IPS DF 4.7 (cell line): ENCODE results near the gene ASB14.
"Not testable (repeated sequence)": the region's sequence is repeated elsewhere in the genome, so short reads cannot be mapped to it uniquely, and the experiment has no call there.

Experiments
- DNase-seq: peaks from one replicate; pipeline ENCODE4 v3.0.0-alpha.2; 2013; ENCODE audit warnings: low spot score; ENCODE audit errors: extremely low read depth

The ASB14 gene

DNA sequence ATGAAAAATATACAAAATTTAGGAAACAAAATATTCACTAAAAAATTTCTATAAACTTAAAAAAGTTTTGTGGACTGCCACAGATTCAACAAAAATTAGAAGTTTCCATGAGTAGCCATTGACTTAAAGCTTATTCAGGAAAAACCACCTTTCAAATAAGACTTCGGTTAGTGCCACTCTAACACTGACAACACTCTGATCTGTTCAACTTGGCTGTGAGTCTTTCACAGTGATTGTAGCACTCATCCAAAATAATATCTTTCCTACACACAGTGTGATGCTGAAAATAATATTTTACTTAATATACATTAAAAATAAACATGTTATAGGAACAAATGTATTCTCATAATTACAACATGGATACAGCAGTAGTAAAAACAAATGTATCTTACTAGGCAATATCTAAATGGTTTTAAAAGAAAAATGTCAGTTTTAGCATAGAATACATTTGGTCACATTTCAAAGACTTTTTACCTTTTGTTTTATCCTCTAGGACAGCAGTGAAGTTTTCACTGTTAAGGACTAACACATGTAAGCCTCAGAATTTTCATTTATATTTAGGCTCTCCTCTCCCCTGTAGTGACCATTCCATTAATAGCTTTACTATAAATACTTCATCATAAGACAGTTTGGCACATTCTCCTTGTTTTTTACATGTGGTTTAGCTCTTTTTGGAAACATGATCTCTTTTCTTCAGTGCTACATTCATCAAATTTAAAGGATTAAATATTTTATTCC, at the start of gene ASB14:
ASB14 (minus strand) TSS at position 527 of the 738 bp plus-strand sequence. CDS start 652 bp downstream, outside the sequence.
- no peak for DNase-seq

GRCh38 chr3:57339071-57339642, 46.7 kb upstream of the ASB14 start:
- not testable (repeated sequence) for DNase-seq

GRCh38 chr3:57338272-57339070, 46.0 kb upstream of the ASB14 start:
- DNase-seq = not testable (repeated sequence)

DNA sequence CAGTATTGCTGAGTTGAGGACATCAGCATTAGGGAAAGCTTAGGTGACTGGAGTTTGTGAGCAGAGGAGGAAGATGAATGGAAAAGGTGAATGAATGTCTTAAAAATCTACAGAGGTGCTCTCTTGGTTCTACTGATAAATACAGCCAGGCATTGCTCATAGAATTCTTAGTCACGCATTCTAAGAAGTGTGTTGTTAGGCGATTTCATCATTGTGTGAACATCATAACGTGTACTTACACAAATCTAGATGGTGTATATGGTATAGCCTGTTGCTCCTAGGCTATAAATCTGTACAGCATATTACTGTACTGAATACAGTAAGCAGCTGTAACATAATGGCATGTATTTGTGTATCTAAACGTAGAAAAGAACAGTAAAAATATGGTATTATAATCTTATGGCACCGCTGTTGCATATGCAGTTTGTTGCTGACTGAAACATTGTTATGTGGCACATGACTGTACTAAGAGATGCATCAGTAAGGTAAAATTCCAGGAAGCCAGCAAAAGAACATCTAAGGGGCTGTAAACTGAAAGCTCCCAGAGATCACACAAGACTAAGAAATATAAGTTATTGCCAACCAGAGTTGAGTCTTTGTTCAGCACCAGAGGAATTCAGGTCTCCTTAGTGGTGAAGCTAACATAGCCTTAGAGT, 42.9 kb upstream of the ASB14 start:
- no peak for DNase-seq

DNA sequence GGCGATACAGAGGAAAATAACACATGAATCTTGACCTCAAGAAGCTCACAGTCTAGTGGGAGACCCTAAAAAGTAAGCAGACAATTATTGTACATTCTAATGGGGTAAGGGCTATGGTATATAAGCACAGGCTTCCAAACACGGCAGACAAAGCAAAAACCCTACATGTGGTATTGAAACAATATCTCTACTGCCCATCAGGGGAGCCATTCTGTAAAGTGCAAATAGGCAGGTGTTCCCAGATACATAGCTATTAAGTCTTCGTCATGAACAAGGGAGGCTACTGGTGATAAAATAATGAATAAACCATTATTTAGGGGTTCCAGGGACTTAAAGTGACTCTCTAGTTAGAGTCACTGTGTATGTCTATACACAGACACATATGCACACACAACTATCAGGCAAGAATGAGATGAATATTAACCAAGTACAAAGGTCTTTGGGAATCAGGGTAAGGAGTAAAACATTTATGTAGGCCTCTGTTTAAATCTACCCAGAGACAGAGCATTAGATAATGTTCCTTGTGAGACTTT, 38.7 kb upstream of the ASB14 start:
- DNase-seq = no peak

GRCh38 chr3:57326498-57326897, 34.0 kb upstream of the ASB14 start:
- not testable (repeated sequence) for DNase-seq

- no peak for DNase-seq
These were observed 21.7 kb upstream of the ASB14 start for GRCh38 chr3:57314204-57314603.

DNA sequence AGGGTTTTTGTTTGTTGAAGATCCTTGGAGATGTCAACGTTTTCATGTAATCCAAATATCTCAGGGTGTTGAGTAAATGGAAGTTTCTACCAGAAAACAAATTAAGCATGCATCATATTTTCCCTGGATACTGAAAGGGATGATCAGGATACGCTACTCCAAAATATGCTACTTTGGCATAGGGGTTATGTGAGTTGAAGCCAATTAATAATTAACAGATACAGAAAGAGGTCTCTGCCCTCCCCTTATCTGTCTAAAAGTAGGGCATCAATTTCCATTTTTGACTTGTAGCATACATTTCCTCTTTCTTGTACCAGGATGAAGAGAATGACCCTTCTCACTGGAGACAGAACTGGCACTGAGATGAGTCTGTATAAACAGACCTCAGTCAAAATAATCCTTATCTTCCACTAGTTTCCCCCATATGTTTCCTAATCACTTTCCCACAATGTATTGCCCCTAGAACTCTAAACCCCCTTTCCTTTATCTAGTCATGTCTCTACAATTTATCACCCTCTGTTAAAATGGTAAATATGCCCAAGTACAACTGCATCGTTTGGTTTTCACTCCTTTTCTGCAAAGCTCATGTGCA, 17.4 kb upstream of the ASB14 start:
- no peak for DNase-seq

DNA sequence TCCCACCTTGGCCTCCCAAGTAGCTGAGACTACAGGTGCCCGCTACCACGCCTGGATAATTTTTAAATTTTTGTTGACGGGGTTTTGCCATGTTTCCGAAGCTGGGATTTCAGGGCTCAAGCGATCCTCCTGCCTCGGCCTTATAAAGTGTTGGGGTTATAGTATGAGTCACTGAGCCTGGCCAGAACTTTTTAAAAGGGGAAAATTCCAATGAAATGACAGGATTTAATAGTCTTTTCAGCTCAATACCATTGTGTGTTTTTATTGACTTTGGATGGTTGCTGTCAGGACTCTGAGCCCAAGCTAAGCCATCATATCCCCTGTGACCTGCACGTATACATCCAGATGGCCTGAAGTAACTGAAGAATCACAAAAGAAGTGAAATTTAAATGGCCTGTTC, 11.0 kb upstream of the ASB14 start:
- not testable (repeated sequence) for DNase-seq

GRCh38 chr3:57298041-57298440, 5.6 kb upstream of the ASB14 start:
- no peak for DNase-seq

- DNase-seq = no peak
These were observed 527 bp upstream of the ASB14 start for GRCh38 chr3:57292897-57293526.

DNA sequence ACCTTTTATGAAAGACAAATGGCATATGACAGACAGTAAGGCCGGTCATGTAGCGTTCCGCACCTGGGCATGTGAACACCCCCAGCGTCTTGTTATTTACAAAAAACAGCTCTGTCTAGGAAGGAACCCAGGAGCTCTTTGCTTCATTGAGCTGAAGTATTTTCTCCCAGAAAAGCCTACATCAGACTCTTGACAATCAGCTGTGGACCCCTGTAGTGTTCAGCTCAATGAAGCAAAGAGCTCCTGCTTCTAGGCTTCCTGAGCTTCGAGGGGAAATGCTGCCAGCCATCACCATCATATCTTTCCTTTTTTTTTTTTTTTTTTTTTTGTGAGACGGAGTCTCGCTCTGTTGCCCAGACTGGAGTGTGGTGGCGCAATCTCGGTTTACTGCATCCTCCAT, 4.1 kb downstream of the ASB14 start:
- DNase-seq = no peak

DNA sequence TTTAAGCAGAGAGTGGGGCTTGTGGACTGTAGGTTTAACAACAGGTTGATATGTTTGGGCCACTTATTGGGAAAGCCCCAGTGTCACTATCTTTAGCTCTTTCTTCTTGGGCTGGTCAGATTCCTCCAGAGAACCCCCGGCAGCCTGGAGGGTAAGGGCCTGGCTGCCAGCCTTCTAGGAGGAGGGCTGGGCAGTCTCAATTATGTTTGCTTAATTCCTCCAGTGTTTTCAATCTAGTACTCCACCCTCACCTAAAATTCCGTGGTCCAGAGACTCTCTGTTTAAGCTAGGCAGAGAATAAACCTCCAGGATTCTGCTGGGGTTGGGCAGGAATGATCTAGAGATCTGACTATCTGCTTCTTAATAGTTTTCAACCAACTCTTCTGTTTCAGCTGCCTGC, 5.3 kb downstream of the ASB14 start:
- DNase-seq = no peak

DNA sequence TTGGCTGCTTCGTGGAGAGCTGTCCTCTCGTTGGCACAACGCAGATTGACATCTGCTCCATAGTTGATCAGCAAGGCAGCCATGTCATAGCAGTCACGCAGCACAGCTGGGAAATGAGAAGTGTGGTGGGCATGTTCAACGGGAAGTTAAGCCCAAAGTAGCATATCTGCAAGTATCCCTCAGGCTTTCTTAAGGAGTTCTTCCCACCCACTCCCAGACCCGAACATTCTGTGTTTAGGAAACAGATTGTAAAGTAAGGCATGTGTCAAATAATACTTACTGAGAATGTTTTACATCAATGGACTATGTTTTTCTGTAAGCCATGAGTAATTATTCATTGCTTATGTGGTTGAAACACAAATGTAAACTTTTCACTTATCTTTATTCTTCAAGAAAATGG, 9.2 kb downstream of the ASB14 start:
- DNase-seq = no peak

GRCh38 chr3:57281715-57282114, 10.8 kb downstream of the ASB14 start:
- no peak for DNase-seq

- DNase-seq = no peak
These were observed 12.8 kb downstream of the ASB14 start for GRCh38 chr3:57279685-57280084.

DNA sequence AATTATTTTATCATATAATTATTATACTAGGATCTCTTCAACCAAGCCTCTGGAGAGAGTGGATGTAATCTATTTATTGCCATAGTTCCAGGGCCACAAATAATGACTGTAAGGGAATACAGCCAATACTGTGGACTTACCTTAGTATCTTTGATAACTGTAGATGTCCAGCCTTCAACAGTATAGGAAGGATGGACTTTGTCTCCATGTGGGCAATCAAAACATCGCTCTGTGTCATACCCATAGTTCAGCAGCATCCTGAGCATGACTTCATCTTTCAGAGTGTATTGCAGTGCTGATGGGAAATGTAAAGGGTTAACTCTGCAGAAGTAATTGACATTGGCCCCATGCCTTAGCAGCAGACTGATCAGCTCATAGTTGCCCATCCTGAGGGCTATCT, 14.2 kb downstream of the ASB14 start:
- no peak for DNase-seq

DNA sequence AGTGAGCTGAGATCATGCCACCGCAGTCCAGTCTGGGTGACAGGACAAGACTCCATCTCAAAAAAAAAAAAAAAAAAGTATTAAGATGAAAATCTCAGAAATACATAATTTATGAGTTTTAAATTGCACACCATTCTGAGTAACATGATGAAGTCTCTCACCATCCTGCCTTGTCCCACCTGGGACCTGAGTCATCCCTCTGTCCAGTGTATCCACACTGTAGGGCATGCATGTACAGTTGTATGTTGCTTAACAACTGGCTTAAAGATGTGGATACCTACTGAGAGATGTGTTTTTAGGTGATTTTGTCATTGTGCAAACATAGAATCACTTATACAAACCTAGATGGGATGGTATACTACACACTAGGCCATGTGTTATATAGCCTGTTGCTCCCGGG, 17.1 kb downstream of the ASB14 start:
- no peak for DNase-seq

DNA sequence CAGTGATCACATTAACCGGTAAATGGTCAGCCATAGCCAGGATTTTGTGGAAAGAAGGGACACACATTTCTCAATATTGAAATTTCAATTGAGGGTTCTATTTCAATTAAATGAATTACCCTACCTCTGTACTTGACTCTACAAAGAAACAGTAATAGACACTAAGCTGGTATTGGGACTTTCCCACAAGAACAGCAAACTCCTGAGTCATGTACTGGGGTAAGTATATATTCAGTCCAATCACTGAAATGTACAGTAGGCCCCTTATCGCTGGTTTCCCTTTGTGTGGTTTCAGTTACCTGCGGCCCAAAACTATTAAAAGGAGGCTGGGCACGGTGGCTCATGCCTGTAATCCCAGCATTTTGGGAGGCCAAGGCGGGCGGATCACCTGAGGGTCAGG, 17.6 kb downstream of the ASB14 start:
- DNase-seq = no peak

GRCh38 chr3:57268416-57268815, 24.1 kb downstream of the ASB14 start:
- DNase-seq = no peak

DNA sequence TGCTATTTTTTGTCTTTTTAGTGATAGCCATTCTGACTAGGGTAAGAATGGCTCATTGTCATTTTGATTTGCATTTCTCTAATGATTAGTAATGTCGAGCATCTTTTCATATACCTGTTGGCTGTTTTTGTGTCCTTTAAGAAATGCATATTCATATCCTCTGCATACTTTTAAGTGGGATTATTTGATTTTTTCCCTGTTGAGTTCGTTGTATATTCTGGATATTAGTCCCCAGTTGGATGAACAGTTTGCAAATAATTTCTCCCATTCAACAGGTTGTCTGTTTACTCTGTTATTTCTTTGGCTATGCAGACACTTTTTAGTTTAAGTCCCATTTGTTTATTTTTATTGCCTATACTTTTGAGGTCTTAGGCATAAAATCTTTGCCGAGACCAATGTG, 30.6 kb downstream of the ASB14 start:
- DNase-seq = no peak
